Endothelial cell of umbilical vein (primary cell): Measurements from ENCODE around the gene JAGN1. TPM values are rescaled to one million over a fixed set of nuclear protein-coding genes. Genes with fewer than 3 reads are reported as not detected.

ENCODE experiments used
- BruUV-seq: library from RNA; stranded (reverse); fragments of 400-500 nt; replicated peaks from 2 replicates; lab custom pipeline; 2021; lab: Mats Ljungman, UMichigan
- CTCF ChIA-PET: fragments of 300-600, 350-600 bp; sonication (Branson Sonifier 250); formaldehyde crosslinking; loops from one replicate; lab custom pipeline; 2021; ENCODE audit warnings: antibody characterized with exemption, inconsistent platforms; lab: Charles Lee
- POLR2A ChIA-PET: fragments of 300-600, 350-600 bp; sonication (Branson Sonifier 250); formaldehyde crosslinking; loops from one replicate; lab custom pipeline; 2021; ENCODE audit warnings: antibody characterized with exemption, inconsistent platforms; lab: Charles Lee
- DNase-seq: peaks from one replicate; pipeline ENCODE4 v3.0.0-alpha.2; 2011; ENCODE audit warnings: low read depth, low spot score
- FAIRE-seq: peaks from 2 replicates; lab custom pipeline; 2011; peaks lifted over from hg19 to GRCh38; lab: Jason Lieb, UNC
- H2AFZ ChIP-seq: 2 replicates; pipeline ENCODE4 v1.6.0; 2012; ENCODE audit warnings: low read depth, low read length, control low read depth, inconsistent platforms
- H3K27ac ChIP-seq: 2 replicates; pipeline ENCODE4 v1.5.1; 2011; ENCODE audit warnings: low read depth, mild to moderate bottlenecking, control low read depth, low read length, moderate library complexity; ENCODE audit not compliant: insufficient read depth
- H3K27me3 ChIP-seq, 2 experiments: 2 replicates each; pipeline versions ENCODE4 v1.6.0 to v1.6.1; 2011; ENCODE audit warnings: low read length in 2 of 2, mixed read lengths in 1 of 2; ENCODE audit not compliant: control insufficient read depth in 2 of 2, insufficient read depth in 2 of 2
- H3K36me3 ChIP-seq, 2 experiments: 2 replicates in 1 of 2; 3 replicates in 1 of 2; pipeline ENCODE4 v1.5.1; 2011; ENCODE audit warnings: low read length in 2 of 2, mild to moderate bottlenecking in 1 of 2, moderate library complexity in 1 of 2; ENCODE audit not compliant: control insufficient read depth in 2 of 2, insufficient read depth in 2 of 2; ENCODE audit errors: extremely low read depth in 1 of 2
- H3K4me1 ChIP-seq: 3 replicates; pipeline ENCODE4 v1.5.1; 2011; ENCODE audit warnings: mild to moderate bottlenecking, low read length; ENCODE audit not compliant: control insufficient read depth, insufficient read depth; ENCODE audit errors: extremely low read depth
- H3K4me2 ChIP-seq: 2 replicates; pipeline ENCODE4 v1.6.1; 2011; ENCODE audit warnings: low read length, control low read depth, mixed read lengths; ENCODE audit not compliant: insufficient read depth
- H3K4me3 ChIP-seq, 3 experiments: fragments of 200-600 bp in 1 of 3; sonication (generic), shearing (Covaris generic) in 1 of 3; replicated peaks in 1 of 3; 2 replicates each; pipeline ENCODE4 v1.5.1; 2011 to 2016; ENCODE audit warnings: control low read depth in 3 of 3, low read length in 3 of 3, mild to moderate bottlenecking in 2 of 3, inconsistent platforms in 1 of 3, low read depth in 1 of 3, moderate library complexity in 1 of 3; ENCODE audit not compliant: insufficient read depth in 1 of 3
- H3K79me2 ChIP-seq: 2 replicates; pipeline ENCODE4 v1.6.0; 2012; ENCODE audit warnings: low read length, inconsistent platforms; ENCODE audit not compliant: control insufficient read depth, insufficient read depth
- H3K9ac ChIP-seq: replicated peaks from 2 replicates; pipeline ENCODE3; 2011; ENCODE audit warnings: low read length, control low read depth; ENCODE audit not compliant: insufficient read depth; ENCODE audit errors: extremely low read depth
- H3K9me1 ChIP-seq: replicated peaks from 3 replicates; pipeline ENCODE4 v1.6.0; 2011; ENCODE audit warnings: mild to moderate bottlenecking, low read length; ENCODE audit not compliant: control insufficient read depth, insufficient read depth; ENCODE audit errors: extremely low read depth
- H3K9me3 ChIP-seq: replicated peaks from 2 replicates; pipeline ENCODE4 v1.5.1; 2012; ENCODE audit warnings: low read length, inconsistent platforms; ENCODE audit not compliant: control insufficient read depth, insufficient read depth
- H4K20me1 ChIP-seq: replicated peaks from 2 replicates; pipeline ENCODE3; 2011; ENCODE audit warnings: mild to moderate bottlenecking, low read length; ENCODE audit not compliant: control insufficient read depth, insufficient read depth; ENCODE audit errors: extremely low read depth
- EZH2 ChIP-seq: IDR thresholded peaks from 2 replicates; pipeline ENCODE4 v1.6.1; 2012; ENCODE audit warnings: borderline replicate concordance, low read depth, mild to moderate bottlenecking, moderate library complexity, low read length, inconsistent platforms; ENCODE audit not compliant: severe bottlenecking
- FOS ChIP-seq: IDR thresholded peaks from 2 replicates; pipeline ENCODE4 v1.6.1; 2011; ENCODE audit warnings: mild to moderate bottlenecking, low read length, moderate library complexity, borderline replicate concordance; ENCODE audit not compliant: insufficient read depth
- GATA2 ChIP-seq: IDR thresholded peaks from 2 replicates; pipeline ENCODE4 v1.7.0; 2011; ENCODE audit warnings: low read depth, mild to moderate bottlenecking, moderate library complexity, mixed read lengths, low read length; ENCODE audit not compliant: insufficient read length, insufficient read depth
- JUN ChIP-seq: IDR thresholded peaks from 2 replicates; pipeline ENCODE4 v1.6.1; 2011; ENCODE audit warnings: borderline replicate concordance, low read depth; ENCODE audit not compliant: insufficient read length, insufficient read depth
- MYC ChIP-seq: IDR thresholded peaks from one replicate; pipeline ENCODE4 v1.6.1; 2011; ENCODE audit warnings: mild to moderate bottlenecking, low read depth, low read length
- POLR2A ChIP-seq: IDR thresholded peaks from 2 replicates; pipeline ENCODE4 v1.6.1; 2012; ENCODE audit warnings: low read depth, mild to moderate bottlenecking, control low read depth, low read length
- POLR2AphosphoS5 ChIP-seq: IDR thresholded peaks from 2 replicates; pipeline ENCODE4 v1.6.1; 2012; ENCODE audit warnings: low read depth, mild to moderate bottlenecking, control low read depth, low read length, moderate library complexity; ENCODE audit not compliant: insufficient read depth
- dilution Hi-C: fragments of 300-500 bp; cut with MboI; formaldehyde crosslinking; loops from one replicate; pipeline ENCODE4 v1.15.0; 2019; ENCODE audit warnings: low sequenced_read_pairs; ENCODE audit not compliant: extremely low pct_ligation_motif_present
- intact Hi-C: fragments of 100-400 bp; cut with micrococcal nuclease; formaldehyde crosslinking; loops from one replicate; pipeline ENCODE4 v1.10.0; 2022
- polyA plus RNA-seq, 4 experiments: library from polyadenylated mRNA; depleted of rRNA in 3 of 4; stranded (reverse) in 3 of 4; unstranded in 1 of 4; fragments of >200 nt; gene quantifications; 2 replicates each; pipeline versions ENCODE4 v1.2.1 to v1.2.3, GENCODE V29; 2011 to 2012; ENCODE audit warnings: missing spikeins in 1 of 4
- total RNA-seq: library from RNA; stranded (reverse); gene quantifications from 2 replicates; pipeline ENCODE4 v1.2.3, GENCODE V29; 2021
- TF ChIP-seq, protein P1 (sequence below), 2 donors: IDR thresholded peaks; 1 replicate in 1 of 2; 2 replicates in 1 of 2; pipeline ENCODE4 v1.5.1; 2011; ENCODE audit warnings: low read length in 2 of 2, mild to moderate bottlenecking in 2 of 2, moderate library complexity in 2 of 2, control low read depth in 1 of 2, inconsistent platforms in 1 of 2, low read depth in 1 of 2; ENCODE audit not compliant: insufficient read depth in 1 of 2; ENCODE audit errors: extremely low read depth in 1 of 2
- TF ChIP-seq, protein P2 (sequence below): IDR thresholded peaks from 2 replicates; pipeline ENCODE4 v1.6.1; 2011; ENCODE audit not compliant: insufficient read depth, insufficient read length

Gene JAGN1
- total and polyA plus RNA-seq, 2 donors (not counting 3 experiments of a cell fraction or from before 2014, with no cell fraction given): 29.6 to 46.5 TPM

- Histone ChIP-seq H4K20me1 (no peaks in the 10 kb centered on the region), H3K9me3 (no peaks in the 10 kb centered on the region), H3K9ac (no peak overlapping the region), H2AFZ (peak overlapping the region; percentile 49), H3K4me2 (peak overlapping the region; percentile 73), H3K9me1 (no peaks in the 10 kb centered on the region), H3K27me3 (no peaks in the 10 kb centered on the region), H3K79me2 (no peaks in the 10 kb centered on the region), H3K4me1 (peaks cover 13% of the 10 kb centered on the region), H3K36me3 (no peaks in the 10 kb centered on the region), H3K27ac (no peak overlapping the region), H3K4me3 (no peak overlapping the region)
- ChIA-PET POLR2A (interaction anchor here (1.2 kb wide), 1 partner anchor 30 kb away, joined by 5 read pairs; no protein-coding TSS in a partner anchor), CTCF (interaction anchor here (0.8 to 2.8 kb wide), 7 partner anchors 14 to 78 kb away, joined by 3 to 11 read pairs (median 5); partner anchors contain the start of genes CRELD1 and JAGN1)
- FAIRE-seq: no peak
- no TSS peak for BruUV-seq
- intact Hi-C loops (loop anchor here (1.0 to 2.0 kb wide), 3 partner anchors 14 to 124 kb away; partner anchors contain the start of genes ARPC4, IL17RE, RPUSD3 and TADA3), dilution Hi-C loops (no loop called here)
- no peak for TF ChIP-seq EZH2
- TF ChIP-seq, protein P1, sequence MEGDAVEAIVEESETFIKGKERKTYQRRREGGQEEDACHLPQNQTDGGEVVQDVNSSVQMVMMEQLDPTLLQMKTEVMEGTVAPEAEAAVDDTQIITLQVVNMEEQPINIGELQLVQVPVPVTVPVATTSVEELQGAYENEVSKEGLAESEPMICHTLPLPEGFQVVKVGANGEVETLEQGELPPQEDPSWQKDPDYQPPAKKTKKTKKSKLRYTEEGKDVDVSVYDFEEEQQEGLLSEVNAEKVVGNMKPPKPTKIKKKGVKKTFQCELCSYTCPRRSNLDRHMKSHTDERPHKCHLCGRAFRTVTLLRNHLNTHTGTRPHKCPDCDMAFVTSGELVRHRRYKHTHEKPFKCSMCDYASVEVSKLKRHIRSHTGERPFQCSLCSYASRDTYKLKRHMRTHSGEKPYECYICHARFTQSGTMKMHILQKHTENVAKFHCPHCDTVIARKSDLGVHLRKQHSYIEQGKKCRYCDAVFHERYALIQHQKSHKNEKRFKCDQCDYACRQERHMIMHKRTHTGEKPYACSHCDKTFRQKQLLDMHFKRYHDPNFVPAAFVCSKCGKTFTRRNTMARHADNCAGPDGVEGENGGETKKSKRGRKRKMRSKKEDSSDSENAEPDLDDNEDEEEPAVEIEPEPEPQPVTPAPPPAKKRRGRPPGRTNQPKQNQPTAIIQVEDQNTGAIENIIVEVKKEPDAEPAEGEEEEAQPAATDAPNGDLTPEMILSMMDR (IDR thresholded peaks at IDR 0.05; ENCODE audit: extremely low read depth in 1 of 2, insufficient read depth in 1 of 2, low read depth in 1 of 2, low read length in 2 of 2): no peak
- TF ChIP-seq POLR2A: no peak
- TF ChIP-seq FOS: no peak
- TF ChIP-seq POLR2AphosphoS5: no peak
- TF ChIP-seq, protein P2, sequence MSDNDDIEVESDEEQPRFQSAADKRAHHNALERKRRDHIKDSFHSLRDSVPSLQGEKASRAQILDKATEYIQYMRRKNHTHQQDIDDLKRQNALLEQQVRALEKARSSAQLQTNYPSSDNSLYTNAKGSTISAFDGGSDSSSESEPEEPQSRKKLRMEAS: no peak
- no peak for TF ChIP-seq GATA2
- no peak for TF ChIP-seq MYC
- TF ChIP-seq JUN: no peak
- no peak for DNase-seq
Observed at GRCh38 chr3:9916346-9916733, 25.9 kb downstream of the JAGN1 start.
